CD4-positive, alpha-beta T cell treated with Interleukin-2 at 100 ng/mL for 4 hours (primary cell): ENCODE measurements around the gene PPP1R26.

Source experiments
- DNase-seq: peaks from one replicate; pipeline ENCODE4 v3.0.0-alpha.2; 2020; ENCODE audit warnings: low spot score

PPP1R26 gene

GRCh38 chr9:135489188-135489906 is 9.8 kb downstream of the PPP1R26 start:
- no peak for DNase-seq

- DNase-seq: no peak
Measured at GRCh38 chr9:135490166-135490870, 10.7 kb downstream of the PPP1R26 start.

DNA sequence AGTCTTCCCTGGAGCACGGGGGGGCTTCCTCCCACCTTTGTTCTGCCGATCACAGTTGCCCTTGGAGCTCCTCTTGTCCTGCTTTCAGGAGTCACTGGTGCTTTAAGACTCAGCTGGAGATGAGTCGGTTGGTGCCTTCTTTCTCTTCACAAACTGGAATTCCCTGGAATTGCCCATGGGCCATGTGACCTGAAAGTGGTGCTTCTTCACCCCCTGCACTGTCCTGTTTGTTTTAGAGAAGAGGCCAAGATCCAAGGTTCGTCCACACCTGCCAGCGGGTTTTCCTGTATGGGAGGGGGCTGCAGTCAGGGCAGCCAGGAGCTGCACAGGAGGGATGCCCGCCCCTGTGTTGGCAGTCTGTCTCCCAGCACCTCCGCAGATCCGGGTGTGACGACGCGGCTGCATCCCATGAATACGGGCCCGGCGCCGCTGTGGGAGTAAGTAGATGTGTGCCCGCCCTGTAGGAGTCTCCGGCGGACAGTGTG is 11.4 kb downstream of the PPP1R26 start:
- DNase-seq: no peak

- no peak for DNase-seq
Measured at GRCh38 chr9:135491764-135492163, 12.2 kb downstream of the PPP1R26 start.

DNA sequence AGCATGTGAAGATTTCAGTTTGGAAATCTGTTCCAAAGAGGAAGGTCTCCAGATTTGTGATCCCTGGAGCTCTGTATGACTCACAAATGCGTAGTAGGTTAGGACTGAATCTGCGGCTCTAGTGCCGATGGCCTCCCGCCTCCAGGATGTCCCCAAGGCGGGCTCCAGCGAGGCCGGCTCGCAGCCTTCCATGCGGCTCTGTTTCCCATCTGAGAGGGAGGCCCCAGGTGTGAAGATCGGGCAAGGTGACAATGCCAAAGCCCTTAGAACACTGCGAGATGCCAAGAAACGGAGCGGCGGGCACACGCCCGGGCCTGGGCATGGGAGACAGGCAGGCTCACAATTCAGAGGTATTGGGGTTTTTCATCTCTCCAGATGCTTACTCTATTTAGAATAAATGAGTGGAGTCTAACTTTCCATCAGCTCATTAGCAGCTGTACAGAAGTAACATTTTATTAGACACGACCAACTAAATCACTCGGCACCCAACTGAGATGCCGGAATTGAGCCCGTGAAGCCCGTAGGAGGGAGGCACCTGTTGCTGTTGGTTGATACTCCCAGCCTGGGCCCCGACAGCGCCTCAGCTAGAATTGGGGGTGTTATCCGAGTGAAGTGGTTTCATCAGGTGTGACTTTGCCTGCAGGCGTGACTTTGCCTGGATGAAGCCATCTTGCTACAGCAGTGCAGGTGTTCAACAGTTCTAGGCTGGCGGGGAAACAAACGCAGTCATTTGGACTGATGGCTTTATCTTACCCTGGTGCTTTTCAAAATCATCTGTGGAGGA is 13.5 kb downstream of the PPP1R26 start:
- no peak for DNase-seq

GRCh38 chr9:135494791-135495559 is 15.4 kb downstream of the PPP1R26 start:
- no peak for DNase-seq

- DNase-seq: no peak
Measured at GRCh38 chr9:135498381-135499126, 19.0 kb downstream of the PPP1R26 start.

DNA sequence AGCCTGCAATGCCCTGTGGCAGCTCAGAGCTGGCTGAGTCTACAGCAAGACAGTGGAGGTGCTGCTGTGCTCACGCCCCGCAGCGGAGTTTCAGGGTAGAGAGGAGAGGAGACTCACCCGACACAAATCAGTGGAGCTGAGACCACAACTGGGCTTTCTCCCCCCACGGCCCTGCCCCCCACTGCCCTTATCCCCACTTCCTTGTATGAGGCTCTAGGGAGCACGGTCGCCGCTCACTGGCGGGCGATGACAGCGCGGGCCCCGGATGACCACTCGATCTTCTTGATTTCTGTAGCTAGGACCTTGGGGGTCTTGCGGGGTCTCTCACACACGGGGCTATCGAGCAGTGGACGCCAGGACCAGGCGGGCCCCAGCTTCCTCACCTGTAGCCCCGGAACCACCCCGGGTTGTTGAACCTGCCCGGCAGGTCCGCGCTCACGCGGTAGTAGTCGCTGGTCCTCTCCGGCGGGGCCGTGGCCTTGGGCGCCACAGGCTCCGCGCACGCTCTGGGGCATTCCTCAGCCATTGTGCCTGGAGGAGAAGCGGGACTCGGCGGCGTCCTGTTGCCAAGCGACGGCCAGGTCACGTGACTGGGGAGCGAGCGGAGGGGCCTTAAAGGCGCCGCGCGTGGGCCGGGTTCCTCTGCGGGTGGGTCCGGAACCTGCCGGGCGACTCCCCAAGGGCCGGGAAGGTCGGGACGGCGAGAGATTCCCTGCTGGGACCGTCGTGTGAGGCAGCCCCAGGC is 19.9 kb downstream of the PPP1R26 start:
- peak; percentile 89 for DNase-seq

DNA sequence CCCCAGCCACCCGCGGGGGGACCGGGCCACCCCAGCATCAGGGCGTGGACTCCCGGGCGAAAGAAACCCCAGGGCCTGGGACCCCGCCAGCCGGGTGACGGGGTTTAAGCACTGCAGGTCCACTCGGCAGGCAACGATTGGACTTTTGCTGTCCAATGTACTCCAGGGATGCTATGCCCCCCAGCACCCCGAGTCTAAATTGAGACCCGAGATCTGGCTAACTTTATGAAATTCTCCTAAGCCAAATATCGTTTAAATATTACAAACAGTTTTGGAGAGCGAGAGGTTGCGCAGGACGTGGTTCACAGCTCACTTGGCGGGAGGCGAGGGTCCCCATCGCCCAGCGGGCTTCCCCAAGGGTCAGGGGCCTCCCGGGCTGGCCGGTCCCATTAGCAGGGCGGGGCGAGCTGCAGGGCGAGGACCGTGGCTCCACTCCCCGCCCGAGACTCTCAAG is 20.5 kb downstream of the PPP1R26 start:
- DNase-seq: no peak

DNA sequence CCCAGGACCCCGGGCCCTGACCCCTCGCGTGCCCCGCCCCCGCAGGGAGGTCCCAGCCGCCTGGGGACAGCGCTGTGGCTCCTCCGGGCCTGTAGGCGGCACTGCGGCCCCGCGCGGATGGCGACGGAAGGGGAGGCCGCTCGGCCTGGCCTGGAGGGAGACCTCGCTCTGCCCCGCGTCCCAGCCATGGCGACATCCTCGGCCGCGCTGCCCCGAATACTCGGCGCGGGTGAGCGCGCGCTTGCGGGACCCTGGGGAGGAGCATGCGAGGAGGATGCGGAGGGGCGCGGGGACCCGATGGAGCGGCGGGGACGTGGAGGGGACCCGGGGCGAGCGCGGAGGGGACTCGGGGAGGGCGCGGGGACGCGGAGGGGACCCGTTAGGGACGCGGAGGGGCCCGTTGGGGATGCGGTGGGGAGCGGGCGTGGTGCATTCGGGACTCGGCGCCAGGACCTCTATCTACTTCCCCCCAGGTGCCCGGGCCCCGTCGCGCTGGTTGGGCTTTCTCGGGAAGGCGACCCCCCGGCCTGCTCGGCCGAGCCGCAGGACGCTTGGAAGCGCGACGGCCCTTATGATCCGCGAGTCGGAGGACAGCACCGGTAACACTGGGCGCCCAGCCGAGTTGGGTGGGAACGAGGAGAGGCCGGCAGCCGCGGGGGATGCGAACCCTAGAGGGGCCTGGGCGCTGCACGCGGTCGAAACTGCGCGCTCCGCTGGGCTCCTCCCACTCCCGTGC is 21.1 kb downstream of the PPP1R26 start, which contains the start of gene MRPS2:
TSS of gene MRPS2 (plus strand) at position 158 of the 736 bp plus-strand sequence. CDS start at position 187, 29 bp downstream.
- DNase-seq: peak; percentile 89

DNA sequence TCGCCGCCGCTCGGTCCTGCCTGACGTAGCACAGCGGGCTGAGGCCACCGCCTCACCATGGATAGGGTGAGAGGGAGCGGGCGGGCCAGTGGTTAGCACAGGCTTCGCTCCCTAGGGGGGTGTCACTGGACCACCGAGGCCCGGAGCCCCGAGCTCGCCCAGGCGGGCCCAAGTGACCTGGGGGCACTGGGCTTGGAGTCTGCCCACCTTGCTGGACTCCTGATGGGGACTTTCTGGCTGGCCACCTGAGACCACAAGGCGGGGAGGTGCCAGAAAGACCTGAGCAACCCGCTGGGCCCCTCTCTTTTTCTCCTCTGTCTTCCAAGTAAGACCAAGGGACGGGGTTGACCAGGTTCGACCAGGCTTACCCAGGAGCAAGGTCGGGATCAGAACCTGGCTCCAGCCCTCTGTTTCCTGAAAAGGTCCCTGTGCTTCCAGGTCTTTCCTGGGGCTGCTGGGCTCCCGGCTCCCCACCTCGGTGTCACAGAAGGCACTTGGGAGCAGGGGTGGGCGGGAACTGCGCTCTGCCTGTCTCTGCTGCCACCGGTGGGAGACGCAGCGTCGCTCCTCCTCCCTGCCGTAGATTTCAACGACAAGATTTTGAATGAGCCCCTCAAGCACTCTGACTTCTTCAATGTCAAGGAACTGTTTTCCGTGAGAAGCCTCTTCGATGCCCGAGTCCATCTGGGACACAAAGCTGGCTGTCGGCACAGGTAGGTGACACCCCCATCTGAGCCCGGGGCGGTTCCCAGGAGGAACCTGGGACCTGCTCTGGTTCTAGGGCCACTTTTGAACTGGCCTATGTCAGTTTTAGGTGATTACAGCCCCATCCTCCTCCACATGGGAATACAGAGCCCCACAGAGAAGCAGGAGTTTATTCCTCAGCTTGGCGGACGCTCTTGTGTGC is 21.9 kb downstream of the PPP1R26 start:
- no peak for DNase-seq

DNA sequence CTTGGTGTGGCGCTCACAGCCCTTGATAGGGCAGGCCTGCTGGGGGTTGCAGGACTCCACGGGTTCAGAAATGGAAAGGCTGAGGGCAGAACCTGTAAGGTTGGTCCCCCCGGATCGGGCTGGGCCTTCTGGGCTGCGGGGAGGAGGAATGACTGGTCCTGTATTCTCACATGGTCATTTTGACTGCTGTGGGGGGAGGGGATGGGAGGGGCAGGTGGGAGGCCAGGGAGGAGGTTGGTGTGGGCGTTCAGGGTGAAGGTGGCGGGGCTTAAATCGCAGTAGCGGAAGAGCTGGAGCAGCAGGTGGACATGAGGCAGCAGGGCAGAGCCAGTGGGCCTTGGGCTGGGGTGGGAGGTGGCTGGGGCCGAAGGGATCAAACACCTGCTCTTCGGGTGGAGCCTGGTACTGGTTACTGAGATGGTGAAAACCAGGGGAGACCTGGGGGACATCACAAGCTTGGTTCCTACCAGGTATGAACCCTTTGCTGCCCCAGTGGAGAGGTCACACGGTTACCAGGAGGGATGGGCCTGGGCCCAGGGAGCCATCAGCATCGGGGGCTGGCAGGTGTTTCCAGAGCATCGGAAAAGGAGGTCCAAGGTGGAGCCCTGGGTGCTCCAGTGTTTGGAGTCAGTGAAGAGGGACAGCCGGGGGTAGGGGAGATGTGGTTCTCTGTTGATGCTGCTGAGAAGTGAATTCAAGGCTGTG is 22.7 kb downstream of the PPP1R26 start:
- no peak for DNase-seq

GRCh38 chr9:135502873-135503321 is 23.3 kb downstream of the PPP1R26 start:
- DNase-seq: no peak

GRCh38 chr9:135503371-135504261 is 24.0 kb downstream of the PPP1R26 start:
- DNase-seq: no peak

DNA sequence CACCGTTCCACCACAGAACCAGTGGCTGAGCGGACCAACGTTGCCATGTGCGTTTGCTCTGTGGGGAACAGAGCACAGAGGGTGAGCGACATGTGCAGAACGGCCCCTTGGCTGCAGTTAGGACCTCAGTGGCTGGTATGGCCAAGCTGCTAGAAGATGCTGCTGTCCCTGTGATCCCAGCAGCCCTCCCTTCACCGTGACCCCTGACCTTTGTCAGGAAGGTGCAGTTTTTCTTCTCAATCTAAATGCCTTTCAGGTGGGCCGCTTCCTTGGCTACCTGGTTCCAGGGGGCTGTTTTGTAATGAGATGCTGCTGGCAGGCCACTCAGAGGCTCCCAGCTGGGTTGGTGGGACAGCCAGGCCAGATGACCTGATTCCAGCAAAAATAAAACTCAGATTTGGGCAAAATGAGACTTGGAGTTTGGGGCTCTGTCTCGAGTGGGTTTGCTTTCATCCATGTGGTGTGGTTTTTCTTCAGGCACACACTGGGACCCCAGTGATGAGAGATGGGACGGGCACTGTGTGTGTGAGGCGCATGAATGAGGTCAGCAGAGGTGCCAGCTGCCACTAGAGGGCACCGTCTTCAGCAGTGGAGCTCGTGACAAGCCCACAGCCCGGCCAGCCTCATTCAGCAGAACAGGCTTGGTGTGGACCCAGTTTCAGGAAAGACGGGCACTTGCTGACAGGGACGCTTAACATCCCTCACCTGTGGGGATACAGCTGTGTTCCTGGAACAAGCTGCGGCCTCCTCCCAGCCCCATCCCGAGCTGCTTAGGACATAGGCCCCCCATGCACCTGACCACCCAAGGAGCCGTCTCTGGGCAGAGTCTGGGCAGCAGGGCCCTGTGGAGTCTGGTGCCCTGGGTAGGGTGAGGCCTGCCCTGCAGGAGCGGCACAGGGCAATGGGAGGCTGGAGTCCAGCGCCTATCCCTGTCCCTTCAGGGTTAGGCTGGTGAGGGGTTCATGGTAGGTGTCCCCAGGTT is 25.0 kb downstream of the PPP1R26 start:
- DNase-seq: peak; percentile 53
